HL-60 (cell line): ENCODE results near the gene WRNIP1.
"Not testable (repeated sequence)": the region's sequence is repeated elsewhere in the genome, so short reads cannot be mapped to it uniquely, and the experiment has no call there.

Source experiments
- DNase-seq, 2 experiments: peaks; one replicate each; pipeline ENCODE4 v3.0.0-alpha.2; 2010 to 2020; ENCODE audit warnings: low read depth in 1 of 2, low spot score in 1 of 2
- H3K27ac ChIP-seq: fragments of 250-450 bp; sonication (Bioruptor Pico); replicated peaks from 2 replicates; pipeline ENCODE4 v1.5.1; 2020; ENCODE audit warnings: mild to moderate bottlenecking, moderate library complexity
- H3K27me3 ChIP-seq: fragments of 250-450 bp; sonication (Bioruptor Pico); 2 replicates; pipeline ENCODE4 v1.5.1; 2021; ENCODE audit warnings: mild to moderate bottlenecking, moderate library complexity; ENCODE audit not compliant: insufficient read depth, poor library complexity, severe bottlenecking
- H3K4me3 ChIP-seq: replicated peaks from 2 replicates; pipeline ENCODE4 v1.5.1; 2011; ENCODE audit warnings: mild to moderate bottlenecking, control low read depth, low read length; ENCODE audit not compliant: insufficient read depth
- CTCF ChIP-seq: IDR thresholded peaks from one replicate; pipeline ENCODE4 v1.5.1; 2011; ENCODE audit warnings: low read length, control low read depth, inconsistent platforms; ENCODE audit not compliant: insufficient read depth
- GABPA ChIP-seq: IDR thresholded peaks from 2 replicates; pipeline ENCODE4 v1.6.1; 2012; ENCODE audit warnings: low read depth
- POLR2AphosphoS5 ChIP-seq: IDR thresholded peaks from 2 replicates; pipeline ENCODE4 v1.6.1; 2012; ENCODE audit warnings: low read depth
- REST ChIP-seq: IDR thresholded peaks from 2 replicates; pipeline ENCODE4 v1.6.1; 2012; ENCODE audit warnings: low read depth; ENCODE audit not compliant: insufficient replicate concordance
- SPI1 ChIP-seq: IDR thresholded peaks from 2 replicates; pipeline ENCODE4 v1.6.1; 2012; ENCODE audit warnings: low read depth, mild to moderate bottlenecking, borderline replicate concordance

WRNIP1 gene

GRCh38 chr6:2760882-2761842 lies 4.0 kb upstream of the WRNIP1 start:
- Histone ChIP-seq H3K4me3 (no peak overlapping the region), H3K27ac (no peak overlapping the region), H3K27me3 (no peaks in the 10 kb centered on the region)
- no peak for DNase-seq
- no peak for TF ChIP-seq POLR2AphosphoS5
- peak; percentile 30 for TF ChIP-seq CTCF
- TF ChIP-seq REST, result no peak
- TF ChIP-seq SPI1, result no peak
- no peak for TF ChIP-seq GABPA

GRCh38 chr6:2762868-2763267 lies 2.3 kb upstream of the WRNIP1 start:
- DNase-seq, H3K27me3 ChIP-seq, H3K4me3 ChIP-seq, H3K27ac ChIP-seq: not testable (repeated sequence)

GRCh38 chr6:2763345-2763841 lies 1.8 kb upstream of the WRNIP1 start:
- Histone ChIP-seq H3K27me3 (no peaks in the 10 kb centered on the region), H3K27ac (no peak overlapping the region), H3K4me3 (no peak overlapping the region)
- no peak for DNase-seq
- TF ChIP-seq REST, result no peak
- no peak for TF ChIP-seq GABPA
- no peak for TF ChIP-seq CTCF
- TF ChIP-seq POLR2AphosphoS5, result no peak
- TF ChIP-seq SPI1, result no peak

GRCh38 chr6:2763876-2764540 lies 1.2 kb upstream of the WRNIP1 start:
- Histone ChIP-seq H3K27ac (peak overlapping the region; percentile 84), H3K4me3 (no peak overlapping the region; the same call in 1 of the 2 replicates), H3K27me3 (no peaks in the 10 kb centered on the region)
- DNase-seq, result no peak
- TF ChIP-seq POLR2AphosphoS5, result no peak
- TF ChIP-seq CTCF, result no peak
- no peak for TF ChIP-seq REST
- no peak for TF ChIP-seq GABPA
- TF ChIP-seq SPI1, result no peak
